ENCODE results near the gene RND3.
A peak's percentile ranks its signal among the peaks of the same experiment; 100 is the strongest.

RND3 gene

DNA sequence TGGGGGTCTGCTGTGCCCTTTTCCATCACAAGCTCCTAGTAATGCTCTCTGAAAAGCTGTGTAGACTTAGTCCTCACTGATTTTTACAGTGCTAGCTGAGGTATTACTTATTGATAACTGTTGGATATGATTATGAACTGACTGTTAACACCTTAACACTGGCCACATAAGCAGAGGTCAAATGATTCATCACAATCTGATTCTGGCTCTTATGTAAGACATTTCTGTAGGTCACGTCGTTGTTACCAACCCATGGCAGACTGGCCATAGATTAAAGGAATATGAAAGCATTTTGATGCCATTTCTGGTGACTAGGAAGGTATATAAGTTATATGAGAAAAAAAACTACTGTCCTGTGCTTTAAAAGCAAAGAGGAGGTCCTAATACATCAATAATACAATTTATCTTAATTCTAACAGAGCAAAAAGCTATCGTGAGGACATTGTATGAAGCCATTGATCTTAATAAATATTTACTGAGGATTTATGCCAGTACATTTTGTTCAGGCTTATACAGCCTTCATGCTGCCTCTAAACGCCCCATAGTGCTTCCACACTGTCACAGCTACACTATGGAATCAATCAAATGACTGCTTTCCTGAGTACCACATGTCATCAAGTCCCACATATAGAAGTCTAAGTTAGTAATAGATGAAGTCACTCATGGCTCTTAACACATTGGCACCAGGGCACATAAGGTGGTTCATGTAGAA is 6.9 kb upstream of the RND3 start:
- no peak for DNase-seq

DNA sequence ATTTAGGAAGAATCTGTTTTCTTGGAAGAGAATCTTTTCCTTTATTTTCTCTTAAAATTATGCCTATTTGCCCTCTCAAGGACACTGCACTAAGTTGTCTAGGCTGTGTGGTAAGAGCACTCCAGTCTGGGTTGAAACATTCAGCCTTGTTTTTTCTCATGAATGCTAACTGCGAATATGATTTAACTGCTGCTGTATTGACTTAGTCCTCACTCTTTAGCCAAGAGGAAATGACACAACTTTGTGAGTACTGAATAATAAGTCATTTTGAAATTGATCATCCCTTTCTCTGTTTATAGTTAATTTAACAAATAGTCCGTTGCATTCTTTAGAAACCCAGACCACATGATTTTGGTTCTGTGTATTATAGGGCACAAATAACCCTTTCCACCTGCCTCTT is 4.5 kb upstream of the RND3 start:
- no peak for DNase-seq

DNA sequence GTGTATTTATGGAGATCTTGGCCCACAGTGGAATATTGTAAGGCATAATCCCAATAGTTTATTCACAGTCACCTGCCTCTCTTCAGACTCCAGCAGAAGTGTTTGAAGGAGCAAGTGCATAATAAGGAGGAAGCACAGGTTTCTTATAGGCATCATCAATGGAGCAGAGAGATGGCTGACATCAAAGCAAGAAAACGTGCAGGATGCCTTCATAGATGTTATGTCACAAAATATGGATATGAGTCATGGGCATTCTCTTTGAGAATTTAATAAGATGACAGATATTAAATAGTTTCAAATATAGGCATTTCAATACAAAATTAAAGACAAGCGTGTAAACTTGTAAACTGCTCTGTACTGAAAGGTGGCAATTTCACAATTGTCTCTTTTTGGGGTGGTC is 4.0 kb upstream of the RND3 start:
- DNase-seq = no peak

DNA sequence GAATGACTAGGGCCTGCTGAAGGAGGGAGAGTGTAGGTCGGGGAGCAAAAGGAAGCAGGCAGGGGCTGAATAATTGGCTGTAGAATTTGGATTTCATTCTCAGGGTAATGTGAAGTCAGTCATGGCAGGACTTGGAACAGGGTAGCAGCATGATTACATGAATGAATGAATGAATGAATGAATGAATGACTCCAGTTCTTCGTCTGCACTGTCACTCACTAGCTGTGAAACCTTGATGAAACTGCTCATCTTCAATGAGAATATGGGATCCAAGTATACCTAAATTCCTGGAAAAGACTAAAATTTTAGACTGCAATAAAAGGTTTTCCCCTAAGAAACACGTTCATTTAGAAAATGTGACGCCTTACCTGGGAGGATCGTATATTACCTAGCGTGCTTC is 3.0 kb upstream of the RND3 start:
- DNase-seq = no peak

DNA sequence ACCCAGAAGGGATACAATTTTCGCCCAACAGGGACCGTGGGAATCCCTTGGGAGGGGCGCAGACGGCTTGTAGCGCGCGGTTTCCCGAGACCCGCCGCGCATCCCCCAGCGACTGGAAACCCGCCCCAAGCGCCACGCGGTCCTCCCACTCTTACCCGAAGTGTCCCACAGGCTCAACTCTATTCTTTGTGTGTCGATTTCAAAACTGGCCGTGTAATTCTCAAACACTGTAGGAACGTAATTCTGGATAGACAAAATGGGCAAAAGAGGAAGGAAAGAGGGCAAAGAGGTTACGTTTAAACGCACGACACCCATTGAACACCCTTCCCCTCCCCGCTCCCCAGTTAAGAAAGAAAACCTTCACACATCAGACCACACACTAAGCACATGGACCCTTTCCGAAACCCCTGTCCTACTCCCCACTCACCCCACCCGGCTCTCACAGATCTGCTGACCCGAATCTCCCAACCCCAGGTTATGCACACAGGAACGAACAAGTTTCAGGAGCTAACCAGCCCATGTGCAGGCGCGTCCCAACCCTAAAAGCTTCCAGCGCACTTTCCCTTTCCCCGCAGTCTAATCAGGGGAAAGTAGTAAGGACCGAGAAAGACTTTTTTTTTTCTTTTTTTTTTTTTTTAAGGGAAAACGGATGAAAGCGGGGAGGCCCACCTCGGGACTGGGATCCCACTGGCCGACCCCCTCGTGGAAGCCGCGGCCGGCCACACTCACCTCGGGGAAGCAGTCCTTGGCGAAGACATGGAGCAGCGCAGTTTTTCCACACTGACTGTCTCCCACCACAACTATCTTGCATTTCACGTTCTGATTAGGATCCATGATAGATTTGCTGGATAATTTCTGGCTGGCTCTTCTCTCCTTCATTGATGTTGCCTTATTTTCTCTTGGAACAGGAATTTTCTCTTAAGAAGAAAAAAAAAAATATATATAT is 655 bp downstream of the RND3 start:
- peak in 8 of 51 donors; percentile 1 to 64 (median 13) for DNase-seq

DNA sequence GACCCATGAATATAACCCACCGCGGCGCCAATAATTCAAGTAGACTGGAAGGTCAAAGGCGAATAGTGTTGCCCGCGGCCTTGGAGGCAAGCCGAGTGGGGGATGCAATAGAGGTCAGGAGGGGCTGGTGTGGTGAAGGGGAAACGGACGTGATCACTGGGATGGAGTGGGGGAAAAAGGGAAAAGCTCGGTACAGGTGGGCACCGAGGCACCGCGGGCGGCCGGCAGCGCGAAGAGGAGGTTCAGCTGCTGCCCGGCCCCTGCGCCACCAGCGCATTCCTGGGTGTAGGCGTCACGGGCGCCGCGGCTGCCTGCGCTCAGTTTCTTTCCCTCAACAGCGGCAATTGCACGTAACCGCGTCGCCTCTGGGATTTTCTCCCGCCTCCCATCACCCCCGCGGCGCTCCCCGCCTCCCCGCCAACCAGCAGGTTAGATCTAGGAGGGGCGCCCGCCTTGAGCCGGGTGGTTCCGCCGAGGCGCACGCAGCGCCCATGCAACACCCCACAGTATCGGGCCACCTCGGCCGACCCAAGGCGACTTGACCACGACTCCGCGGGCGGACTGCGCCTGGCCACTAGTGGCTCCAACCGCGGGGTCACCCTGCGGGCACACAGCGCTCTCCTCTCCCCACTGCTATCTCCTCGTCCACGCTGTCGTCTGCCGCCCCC is 1.5 kb downstream of the RND3 start:
- DNase-seq = peak in 28 of 51 donors; percentile 2 to 64 (median 32)

DNA sequence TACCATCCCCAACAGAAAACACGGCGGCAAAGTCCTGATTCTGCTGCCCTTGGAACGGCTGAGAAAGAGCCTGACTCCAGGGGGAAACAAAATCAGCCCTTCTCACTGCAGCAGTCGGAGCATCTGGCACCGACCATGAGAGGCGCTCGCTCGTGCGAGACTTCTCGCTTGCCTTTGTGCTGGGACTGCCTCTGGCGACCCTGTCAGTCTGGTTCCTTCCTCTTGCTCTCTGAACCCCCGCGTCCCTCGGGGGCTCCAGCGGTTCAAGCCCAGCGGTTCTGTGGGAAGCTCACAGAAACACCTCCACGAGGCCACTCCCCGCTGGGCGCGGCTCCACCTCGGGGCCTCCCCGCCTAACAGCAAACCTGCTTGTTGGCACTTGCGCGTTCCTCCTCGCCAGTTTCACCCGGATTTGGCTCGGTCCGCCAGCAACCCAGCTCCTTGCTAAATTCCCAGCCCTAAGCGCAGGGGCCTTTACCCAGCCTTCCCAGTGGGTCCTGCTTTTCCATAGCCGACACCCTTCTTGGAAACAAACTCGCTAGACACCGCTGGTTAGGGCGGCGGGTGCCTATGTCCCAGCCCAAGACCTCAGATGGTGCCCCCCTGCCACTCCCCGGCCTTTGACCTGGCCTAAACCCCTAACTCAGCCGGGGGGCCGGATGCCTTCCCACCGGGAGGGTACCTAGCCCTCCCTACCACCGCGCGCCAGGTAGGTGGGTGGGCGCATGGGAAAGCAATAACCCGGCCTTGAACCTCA is 2.2 kb downstream of the RND3 start:
- peak in 34 of 51 donors; percentile 2 to 88 (median 40) for DNase-seq

- peak in 3 of 51 donors; percentile 3 to 45 (median 40) for DNase-seq
Measured at GRCh38 chr2:150484461-150485021, 2.9 kb downstream of the RND3 start.

- DNase-seq = no peak
Measured at GRCh38 chr2:150484006-150484405, 3.5 kb downstream of the RND3 start.

- DNase-seq = no peak
Measured at GRCh38 chr2:150483532-150483931, 3.9 kb downstream of the RND3 start.

- no peak for DNase-seq
Measured at GRCh38 chr2:150482667-150483400, 4.6 kb downstream of the RND3 start.

- DNase-seq = no peak
Measured at GRCh38 chr2:150482111-150482510, 5.4 kb downstream of the RND3 start.

GRCh38 chr2:150480971-150481830 is 6.3 kb downstream of the RND3 start:
- no peak for DNase-seq

- no peak for DNase-seq
Measured at GRCh38 chr2:150480241-150480640, 7.2 kb downstream of the RND3 start.

DNA sequence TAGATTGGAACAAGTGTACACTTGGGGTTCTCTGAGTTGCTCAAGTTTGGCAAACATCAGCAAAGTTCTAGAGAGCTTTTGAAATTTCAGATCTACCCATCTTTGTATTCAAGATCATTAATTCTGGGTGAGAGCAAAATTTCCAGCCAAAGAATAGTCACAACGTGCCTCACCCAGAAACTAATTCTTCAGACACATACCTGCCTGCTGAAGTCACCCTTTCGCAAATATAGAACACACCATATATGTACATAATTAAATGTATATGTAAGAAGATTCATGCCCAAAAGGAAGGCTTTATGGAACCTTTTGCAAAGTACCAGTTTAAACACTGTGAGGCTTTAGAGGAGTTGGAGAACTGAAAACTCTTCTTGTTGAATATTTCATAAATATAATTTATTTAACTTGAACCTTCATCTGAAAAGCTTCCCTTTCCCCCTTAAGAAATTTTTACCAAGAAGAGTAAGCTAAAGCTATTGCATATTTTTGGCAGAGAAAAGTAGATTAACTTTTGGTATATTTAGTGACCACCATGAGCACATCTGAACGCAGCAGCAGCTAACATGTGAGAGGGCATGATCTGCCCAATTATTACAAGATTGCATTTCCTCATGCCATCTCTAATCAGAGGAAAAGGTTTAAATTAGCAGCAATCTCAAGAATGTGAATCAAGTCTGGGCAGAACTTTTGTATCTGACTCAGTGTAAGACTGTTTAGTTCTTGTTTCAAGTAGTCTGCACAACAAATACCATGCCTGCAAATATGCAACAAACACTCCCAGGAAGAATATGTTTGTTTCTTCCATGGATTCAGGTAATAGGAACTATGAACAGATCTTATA is 8.2 kb downstream of the RND3 start:
- DNase-seq = no peak

- no peak for DNase-seq
Measured at GRCh38 chr2:150478200-150478974, 9.1 kb downstream of the RND3 start.

DNA sequence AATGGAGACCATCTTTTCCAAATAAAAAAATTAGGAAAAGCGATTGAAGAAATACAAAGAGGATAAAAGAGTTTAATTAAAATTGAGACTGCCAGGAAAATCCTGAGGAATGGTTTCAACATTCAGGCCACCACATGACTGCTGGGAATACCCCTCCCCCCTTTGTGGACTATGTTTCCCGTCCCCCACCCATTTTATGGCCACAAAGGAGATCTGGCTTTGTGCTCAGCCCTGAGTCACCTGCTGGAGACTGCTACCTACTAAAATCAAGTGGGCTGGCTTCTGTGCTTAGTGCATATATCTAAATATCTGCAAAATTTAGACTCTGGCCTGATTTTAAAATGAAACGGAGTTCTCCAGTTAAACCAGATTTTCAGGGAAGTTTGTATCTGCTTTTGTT is 10.1 kb downstream of the RND3 start:
- DNase-seq = no peak

Measured in hypothalamus (tissue), 51 donors.